ENCODE results near the gene RHBDD1. TPM values are rescaled to one million over a fixed set of nuclear protein-coding genes. Genes with fewer than 3 reads are reported as not detected.

Gene RHBDD1
- total and polyA plus RNA-seq, 9 donors, result 11.5 to 95.8 (median 49.5) TPM

DNA sequence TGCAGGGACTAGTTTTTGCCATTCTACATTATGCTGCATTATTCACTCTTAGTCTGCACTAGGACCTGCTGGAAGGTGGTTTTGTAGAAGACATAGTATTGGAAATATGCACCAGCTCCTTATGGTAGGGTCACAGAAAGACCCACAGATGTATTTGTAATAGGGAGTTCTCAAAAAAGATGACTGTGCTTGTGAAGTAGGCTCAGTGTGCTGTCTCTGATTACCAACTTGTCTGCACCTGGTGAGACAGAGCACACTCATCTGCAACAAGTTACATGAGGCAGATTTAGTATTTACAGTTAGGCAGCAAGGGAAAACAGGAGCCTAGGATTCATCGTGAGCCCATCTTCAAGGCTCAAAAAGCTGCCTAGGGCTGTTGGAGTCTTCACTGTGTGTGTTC lies 29.4 kb downstream of the RHBDD1 start:
- H3K36me3 ChIP-seq, result no peaks in the 10 kb centered on the region
- peaks cover 2% of the 10 kb centered on the region for H3K4me1 ChIP-seq (ENCODE audit: insufficient read depth)
- no peak overlapping the region for H3K4me3 ChIP-seq
- DNase-seq, result no peak
- 83 to 100% (median 97%) methylated on average over 1 of the region's 1 CpG for WGBS, 3 donors
- TF ChIP-seq POLR2A (IDR thresholded peaks at IDR 0.05) (no peak), EP300 (IDR thresholded peaks at IDR 0.05) (no peak)
- TF ChIP-seq, protein P1, sequence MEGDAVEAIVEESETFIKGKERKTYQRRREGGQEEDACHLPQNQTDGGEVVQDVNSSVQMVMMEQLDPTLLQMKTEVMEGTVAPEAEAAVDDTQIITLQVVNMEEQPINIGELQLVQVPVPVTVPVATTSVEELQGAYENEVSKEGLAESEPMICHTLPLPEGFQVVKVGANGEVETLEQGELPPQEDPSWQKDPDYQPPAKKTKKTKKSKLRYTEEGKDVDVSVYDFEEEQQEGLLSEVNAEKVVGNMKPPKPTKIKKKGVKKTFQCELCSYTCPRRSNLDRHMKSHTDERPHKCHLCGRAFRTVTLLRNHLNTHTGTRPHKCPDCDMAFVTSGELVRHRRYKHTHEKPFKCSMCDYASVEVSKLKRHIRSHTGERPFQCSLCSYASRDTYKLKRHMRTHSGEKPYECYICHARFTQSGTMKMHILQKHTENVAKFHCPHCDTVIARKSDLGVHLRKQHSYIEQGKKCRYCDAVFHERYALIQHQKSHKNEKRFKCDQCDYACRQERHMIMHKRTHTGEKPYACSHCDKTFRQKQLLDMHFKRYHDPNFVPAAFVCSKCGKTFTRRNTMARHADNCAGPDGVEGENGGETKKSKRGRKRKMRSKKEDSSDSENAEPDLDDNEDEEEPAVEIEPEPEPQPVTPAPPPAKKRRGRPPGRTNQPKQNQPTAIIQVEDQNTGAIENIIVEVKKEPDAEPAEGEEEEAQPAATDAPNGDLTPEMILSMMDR (IDR thresholded peaks at IDR 0.05), result no peak
- intact Hi-C loops (cut with DNase I), result no loop called here
- no peaks in the 10 kb centered on the region for H3K9me3 ChIP-seq
- H3K27ac ChIP-seq, result no peak overlapping the region
- no peaks in the 10 kb centered on the region for H3K27me3 ChIP-seq

DNA sequence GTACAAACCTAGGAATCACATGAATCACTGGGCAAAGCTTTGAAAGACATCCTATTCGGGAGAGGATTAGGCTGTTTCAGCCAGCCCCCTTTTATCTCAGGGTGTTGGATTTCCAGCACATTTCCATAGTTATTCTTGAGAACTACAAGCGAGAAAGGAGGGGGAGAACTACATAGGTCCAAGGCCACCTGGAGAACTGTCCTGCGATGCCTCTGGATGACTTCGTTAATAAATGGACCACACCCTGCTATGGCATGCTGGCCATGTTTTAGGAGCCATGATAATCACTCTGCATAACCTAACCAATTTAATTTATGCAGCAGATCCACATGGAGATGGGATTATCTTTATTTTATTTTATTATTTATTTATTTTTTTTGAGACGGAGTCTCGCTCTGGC lies 29.9 kb downstream of the RHBDD1 start:
- TF ChIP-seq, protein P1 (IDR thresholded peaks at IDR 0.05), result no peak
- TF ChIP-seq EP300 (IDR thresholded peaks at IDR 0.05) (no peak), POLR2A (IDR thresholded peaks at IDR 0.05) (no peak)
- H3K27me3 ChIP-seq, result no peaks in the 10 kb centered on the region
- no peaks in the 10 kb centered on the region for H3K9me3 ChIP-seq
- 78 to 84% (median 81%) methylated on average over 6 of the region's 6 CpGs for WGBS, 3 donors
- no peak overlapping the region for H3K4me3 ChIP-seq
- intact Hi-C loops (cut with DNase I), result no loop called here
- no peaks in the 10 kb centered on the region for H3K36me3 ChIP-seq
- H3K27ac ChIP-seq, result no peak overlapping the region
- H3K4me1 ChIP-seq (ENCODE audit: insufficient read depth), result peaks cover 2% of the 10 kb centered on the region
- no peak for DNase-seq

DNA sequence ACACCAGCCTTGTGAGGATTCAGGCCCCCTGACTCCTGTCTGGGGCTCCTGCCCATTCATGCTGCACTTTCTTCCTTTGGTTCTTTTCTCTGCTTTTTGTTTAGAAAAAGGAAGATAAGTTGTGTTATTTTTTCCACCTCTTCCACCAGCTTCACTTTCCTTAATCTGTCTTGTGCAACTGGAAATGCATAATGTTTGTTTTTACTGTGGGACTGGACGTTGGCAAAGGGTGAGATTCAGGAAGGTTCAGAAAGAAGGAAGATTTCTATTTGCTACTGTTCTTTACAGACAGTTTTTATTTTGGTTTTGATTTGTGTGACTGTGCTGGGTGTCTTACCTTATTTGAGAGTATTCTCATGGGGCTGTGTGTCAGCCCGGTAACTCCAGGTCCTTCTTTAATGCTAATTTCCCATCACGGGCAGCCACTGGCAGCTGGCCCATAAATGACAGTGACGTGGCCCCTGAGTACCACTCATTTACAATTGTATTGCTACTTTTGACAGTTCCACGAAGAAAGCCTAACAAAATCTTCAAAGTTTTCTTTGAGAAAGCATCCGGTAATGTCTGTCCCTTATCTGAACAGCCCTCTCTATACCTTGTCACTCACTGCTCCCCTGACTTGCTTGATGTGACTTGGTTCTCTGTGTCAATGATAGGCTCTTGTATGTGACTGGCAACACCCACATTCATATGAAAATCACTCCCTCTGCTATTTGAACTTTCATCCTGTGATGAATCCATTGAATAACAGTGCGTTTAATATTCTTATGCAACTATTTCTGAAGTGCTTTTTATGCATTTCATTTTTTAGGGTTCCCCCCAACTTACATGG lies 32.7 kb downstream of the RHBDD1 start:
- no peaks in the 10 kb centered on the region for H3K36me3 ChIP-seq
- TF ChIP-seq, protein P1 (IDR thresholded peaks at IDR 0.05), result no peak
- TF ChIP-seq EP300 (IDR thresholded peaks at IDR 0.05) (no peak), POLR2A (IDR thresholded peaks at IDR 0.05) (no peak)
- no peak for DNase-seq
- H3K27ac ChIP-seq, result no peak overlapping the region
- no peaks in the 10 kb centered on the region for H3K27me3 ChIP-seq
- peaks cover 2% of the 10 kb centered on the region for H3K4me1 ChIP-seq (ENCODE audit: insufficient read depth)
- WGBS, 3 donors, result 59 to 66% (median 63%) methylated on average over 7 of the region's 7 CpGs
- no peak overlapping the region for H3K4me3 ChIP-seq
- intact Hi-C loops (cut with DNase I), result no loop called here
- H3K9me3 ChIP-seq, result no peaks in the 10 kb centered on the region

DNA sequence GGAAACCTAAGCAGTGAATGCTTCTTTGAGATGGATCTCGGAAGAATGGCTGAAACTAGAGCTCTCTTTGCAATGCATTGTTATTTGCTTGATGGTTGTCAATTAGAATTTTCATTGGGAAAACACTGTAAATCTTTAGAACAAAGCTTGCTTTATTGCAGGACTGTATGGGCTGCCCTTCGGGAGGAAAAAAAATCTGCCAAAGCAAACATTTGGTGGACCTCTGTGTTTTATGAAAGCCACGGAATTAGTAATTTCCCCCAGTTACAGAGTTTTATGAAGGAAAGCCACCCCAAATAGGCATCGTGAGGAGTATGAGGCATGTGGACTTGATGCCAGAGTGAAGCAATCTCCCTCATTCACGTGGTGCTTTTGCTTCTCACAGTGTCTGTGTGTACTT lies 33.5 kb downstream of the RHBDD1 start:
- intact Hi-C loops (cut with DNase I), result no loop called here
- H3K4me1 ChIP-seq (ENCODE audit: insufficient read depth), result peaks cover 2% of the 10 kb centered on the region
- no peak overlapping the region for H3K27ac ChIP-seq
- no peak overlapping the region for H3K4me3 ChIP-seq
- no peak for DNase-seq
- no peaks in the 10 kb centered on the region for H3K27me3 ChIP-seq
- WGBS, 3 donors, result 79 to 89% (median 89%) methylated on average over 5 of the region's 5 CpGs
- H3K36me3 ChIP-seq, result no peaks in the 10 kb centered on the region
- no peaks in the 10 kb centered on the region for H3K9me3 ChIP-seq
- TF ChIP-seq EP300 (IDR thresholded peaks at IDR 0.05), result no peak
- TF ChIP-seq, protein P1 (IDR thresholded peaks at IDR 0.05), result no peak
- TF ChIP-seq POLR2A (IDR thresholded peaks at IDR 0.05), result no peak
